PFSK-1 (cell line): ENCODE data around the gene ARMC12.
A peak's percentile ranks its signal among the peaks of the same experiment; 100 is the strongest.

ENCODE experiments used
- FOXP2 ChIP-seq: optimal IDR thresholded peaks from 2 replicates; pipeline ENCODE3; 2011; ENCODE audit warnings: borderline replicate concordance, control low read depth, inconsistent platforms; ENCODE audit not compliant: insufficient read depth; ENCODE audit errors: extremely low read length, extremely low read depth
- POLR2AphosphoS5 ChIP-seq: IDR thresholded peaks from 2 replicates; pipeline ENCODE4 v1.6.1; 2012; ENCODE audit warnings: low read depth, mild to moderate bottlenecking, control low read depth, low read length, moderate library complexity
- SIN3A ChIP-seq: IDR thresholded peaks from 2 replicates; pipeline ENCODE4 v1.6.1; 2012; ENCODE audit warnings: mild to moderate bottlenecking, low read length, moderate library complexity, borderline replicate concordance; ENCODE audit not compliant: insufficient read depth
- TAF1 ChIP-seq: IDR thresholded peaks from 2 replicates; pipeline ENCODE4 v1.6.1; 2012; ENCODE audit warnings: low read length, control low read depth, borderline replicate concordance; ENCODE audit not compliant: insufficient read depth
- TF ChIP-seq, protein P1 (sequence below), 2 experiments: IDR thresholded peaks; 2 replicates each; pipeline versions ENCODE4 v1.6.1 to v1.8.0; 2011 to 2012; ENCODE audit warnings: low read depth in 2 of 2, low read length in 2 of 2, control low read depth in 1 of 2, inconsistent platforms in 1 of 2, mild to moderate bottlenecking in 1 of 2, moderate library complexity in 1 of 2; ENCODE audit not compliant: insufficient read depth in 1 of 2

Gene ARMC12

DNA sequence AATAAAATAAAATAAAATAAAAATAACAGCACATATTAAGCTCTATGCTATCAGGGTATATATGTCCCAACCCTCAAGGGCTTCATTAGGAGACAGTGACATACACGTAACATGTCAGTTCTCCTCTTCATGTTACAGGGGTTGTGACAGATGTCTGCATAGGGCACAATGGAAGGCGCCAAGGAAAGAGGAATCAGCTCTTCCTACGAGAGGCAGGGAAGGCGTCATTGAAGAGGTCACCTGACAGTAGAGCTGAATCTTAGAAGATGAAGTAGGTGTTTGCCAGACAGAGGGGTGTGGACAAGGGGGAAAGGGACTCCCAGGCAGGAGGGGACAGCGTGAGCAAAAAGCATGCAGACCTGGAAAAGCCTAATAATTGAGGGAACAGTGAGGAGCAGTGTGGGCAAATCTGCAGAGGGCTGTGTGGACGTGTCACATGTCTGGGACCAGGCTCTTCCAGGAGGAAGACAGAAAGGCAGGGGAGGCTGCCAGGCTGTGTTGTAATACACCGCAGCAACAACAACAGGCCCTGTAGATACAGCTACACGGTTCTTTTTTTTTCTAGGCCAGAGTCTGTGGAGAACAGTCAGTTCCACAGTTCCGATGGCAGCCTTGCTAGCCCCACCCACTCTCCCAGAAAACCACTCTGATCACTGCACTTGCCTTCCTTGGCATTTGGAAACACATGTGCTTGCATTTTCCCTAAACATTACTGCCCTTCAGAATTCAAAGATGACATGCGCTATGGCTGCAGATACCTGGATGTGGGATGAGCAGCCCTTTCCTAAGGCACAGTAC is 45.6 kb upstream of the ARMC12 start:
- TF ChIP-seq SIN3A (no peak), FOXP2 (peak; percentile 38), POLR2AphosphoS5 (no peak), TAF1 (no peak)
- TF ChIP-seq, protein P1, sequence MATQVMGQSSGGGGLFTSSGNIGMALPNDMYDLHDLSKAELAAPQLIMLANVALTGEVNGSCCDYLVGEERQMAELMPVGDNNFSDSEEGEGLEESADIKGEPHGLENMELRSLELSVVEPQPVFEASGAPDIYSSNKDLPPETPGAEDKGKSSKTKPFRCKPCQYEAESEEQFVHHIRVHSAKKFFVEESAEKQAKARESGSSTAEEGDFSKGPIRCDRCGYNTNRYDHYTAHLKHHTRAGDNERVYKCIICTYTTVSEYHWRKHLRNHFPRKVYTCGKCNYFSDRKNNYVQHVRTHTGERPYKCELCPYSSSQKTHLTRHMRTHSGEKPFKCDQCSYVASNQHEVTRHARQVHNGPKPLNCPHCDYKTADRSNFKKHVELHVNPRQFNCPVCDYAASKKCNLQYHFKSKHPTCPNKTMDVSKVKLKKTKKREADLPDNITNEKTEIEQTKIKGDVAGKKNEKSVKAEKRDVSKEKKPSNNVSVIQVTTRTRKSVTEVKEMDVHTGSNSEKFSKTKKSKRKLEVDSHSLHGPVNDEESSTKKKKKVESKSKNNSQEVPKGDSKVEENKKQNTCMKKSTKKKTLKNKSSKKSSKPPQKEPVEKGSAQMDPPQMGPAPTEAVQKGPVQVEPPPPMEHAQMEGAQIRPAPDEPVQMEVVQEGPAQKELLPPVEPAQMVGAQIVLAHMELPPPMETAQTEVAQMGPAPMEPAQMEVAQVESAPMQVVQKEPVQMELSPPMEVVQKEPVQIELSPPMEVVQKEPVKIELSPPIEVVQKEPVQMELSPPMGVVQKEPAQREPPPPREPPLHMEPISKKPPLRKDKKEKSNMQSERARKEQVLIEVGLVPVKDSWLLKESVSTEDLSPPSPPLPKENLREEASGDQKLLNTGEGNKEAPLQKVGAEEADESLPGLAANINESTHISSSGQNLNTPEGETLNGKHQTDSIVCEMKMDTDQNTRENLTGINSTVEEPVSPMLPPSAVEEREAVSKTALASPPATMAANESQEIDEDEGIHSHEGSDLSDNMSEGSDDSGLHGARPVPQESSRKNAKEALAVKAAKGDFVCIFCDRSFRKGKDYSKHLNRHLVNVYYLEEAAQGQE (IDR thresholded peaks at IDR 0.05; ENCODE audit: insufficient read depth in 1 of 2, low read depth in 2 of 2, low read length in 2 of 2) = no peak

DNA sequence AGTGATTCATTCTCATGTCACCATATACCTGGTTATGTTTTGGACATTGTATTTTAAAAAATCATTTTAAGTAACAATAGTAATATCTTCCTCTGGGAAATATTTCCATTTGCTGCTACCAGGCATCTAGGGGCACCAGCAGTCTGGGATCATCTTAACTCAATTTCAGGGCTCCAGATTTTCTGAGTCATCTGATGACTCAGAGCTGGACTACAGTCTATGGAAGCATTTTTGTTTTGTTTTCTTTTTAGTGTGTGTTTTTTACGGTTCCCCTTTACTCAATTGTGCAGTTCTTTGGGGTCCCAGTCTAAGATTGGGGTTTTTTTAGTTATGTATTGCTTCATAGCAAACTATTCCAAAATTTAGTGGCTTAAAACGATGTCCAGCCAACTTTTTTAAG is 42.4 kb upstream of the ARMC12 start:
- no peak for TF ChIP-seq FOXP2
- TF ChIP-seq, protein P1 (IDR thresholded peaks at IDR 0.05; ENCODE audit: insufficient read depth in 1 of 2, low read depth in 2 of 2, low read length in 2 of 2) = no peak
- TF ChIP-seq POLR2AphosphoS5 = no peak
- no peak for TF ChIP-seq SIN3A
- no peak for TF ChIP-seq TAF1

DNA sequence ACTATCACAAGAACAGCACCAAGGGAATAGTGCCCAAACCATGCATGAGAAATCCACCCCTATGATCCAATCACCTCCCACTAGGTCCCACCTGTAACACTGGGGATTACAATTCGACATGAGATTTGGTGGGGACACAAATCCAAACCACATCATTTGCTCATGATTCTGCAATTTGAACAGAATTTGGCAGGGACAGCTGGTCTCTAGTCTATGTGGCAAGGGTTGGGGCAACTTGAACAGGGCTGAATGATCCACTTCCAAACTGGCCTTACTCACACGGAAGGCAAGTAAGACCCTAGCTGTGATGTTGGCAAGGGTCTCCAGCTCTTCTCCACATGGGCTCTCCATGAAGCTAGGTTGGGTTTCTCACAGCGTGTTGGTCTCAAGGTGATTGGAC is 38.0 kb upstream of the ARMC12 start:
- TF ChIP-seq FOXP2 = no peak
- no peak for TF ChIP-seq POLR2AphosphoS5
- TF ChIP-seq SIN3A = no peak
- no peak for TF ChIP-seq TAF1
- TF ChIP-seq, protein P1 (IDR thresholded peaks at IDR 0.05; ENCODE audit: insufficient read depth in 1 of 2, low read depth in 2 of 2, low read length in 2 of 2) = no peak

DNA sequence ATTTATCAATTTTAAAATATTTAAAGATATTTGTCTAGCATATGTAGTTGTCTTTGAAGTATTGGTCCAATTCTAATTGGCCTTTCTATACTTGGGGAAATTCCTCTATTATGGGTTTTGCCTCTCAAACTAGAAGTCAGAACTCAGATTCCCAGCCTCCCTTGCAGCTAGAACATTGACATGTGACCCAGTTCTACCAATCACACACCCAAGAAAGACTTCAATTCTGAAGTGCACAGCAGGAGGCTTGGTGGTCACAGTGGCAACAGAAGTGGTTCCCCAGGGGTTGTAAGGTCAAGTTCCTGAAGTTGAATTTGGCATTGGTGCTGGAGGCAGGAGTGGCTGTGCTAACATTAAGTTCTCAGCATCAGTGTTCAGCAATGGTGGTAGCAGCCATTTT is 33.3 kb upstream of the ARMC12 start:
- TF ChIP-seq, protein P1 (IDR thresholded peaks at IDR 0.05; ENCODE audit: insufficient read depth in 1 of 2, low read depth in 2 of 2, low read length in 2 of 2) = no peak
- TF ChIP-seq SIN3A = no peak
- no peak for TF ChIP-seq POLR2AphosphoS5
- no peak for TF ChIP-seq TAF1
- no peak for TF ChIP-seq FOXP2

- TF ChIP-seq SIN3A (no peak), FOXP2 (no peak)
These were observed 30.4 kb upstream of the ARMC12 start for GRCh38 chr6:35706468-35706867.
